DND-41 (cell line): ENCODE measurements around the gene CMTM3.

Experiments
- ATAC-seq: fragments of 200-7000 bp; cut with Tn5 transposase; 3 replicates; pipeline ENCODE4 v1.9.1; 2021; ENCODE audit warnings: low read depth; ENCODE audit not compliant: insufficient read depth
- DNase-seq: peaks from one replicate; pipeline ENCODE4 v3.0.0-alpha.2; 2020
- H2AFZ ChIP-seq: 2 replicates; pipeline ENCODE4 v1.6.0; 2012; ENCODE audit warnings: low read depth, low read length
- H3K27ac ChIP-seq: 2 replicates; pipeline ENCODE4 v1.5.1; 2012; ENCODE audit warnings: low read length, inconsistent platforms
- H3K27me3 ChIP-seq: fragments of 200-600 bp; sonication (generic); 2 replicates; pipeline ENCODE4 v1.6.0; 2012; ENCODE audit warnings: low read length, mild to moderate bottlenecking, inconsistent platforms; ENCODE audit not compliant: insufficient read depth, poor library complexity
- H3K36me3 ChIP-seq: 2 replicates; pipeline ENCODE4 v1.5.1; 2012; ENCODE audit warnings: low read length, inconsistent platforms; ENCODE audit not compliant: insufficient read depth
- H3K4me1 ChIP-seq: 2 replicates; pipeline ENCODE4 v1.5.1; 2012; ENCODE audit warnings: mild to moderate bottlenecking, low read length; ENCODE audit not compliant: insufficient read depth
- H3K4me2 ChIP-seq: 2 replicates; pipeline ENCODE4 v1.6.0; 2012; ENCODE audit warnings: mild to moderate bottlenecking, moderate library complexity, low read length, inconsistent platforms; ENCODE audit not compliant: insufficient read depth
- H3K4me3 ChIP-seq, 2 experiments: fragments of 200-600 bp in 1 of 2; shearing (Covaris generic) in 1 of 2; 2 replicates each; pipeline ENCODE4 v1.5.1; 2012 to 2016; ENCODE audit warnings: inconsistent platforms in 2 of 2, low read length in 2 of 2, mild to moderate bottlenecking in 2 of 2, low read depth in 1 of 2, moderate library complexity in 1 of 2
- H3K79me2 ChIP-seq: 2 replicates; pipeline ENCODE4 v1.6.0; 2012; ENCODE audit warnings: low read length, inconsistent platforms; ENCODE audit not compliant: insufficient read depth
- H3K9ac ChIP-seq: 2 replicates; pipeline ENCODE4 v1.6.0; 2012; ENCODE audit warnings: low read depth, mild to moderate bottlenecking, inconsistent platforms, low read length, moderate library complexity
- H3K9me3 ChIP-seq: 2 replicates; pipeline ENCODE4 v1.5.1; 2012; ENCODE audit warnings: low read length, moderate library complexity, mild to moderate bottlenecking, inconsistent platforms; ENCODE audit not compliant: insufficient read depth, severe bottlenecking
- H4K20me1 ChIP-seq: 2 replicates; pipeline ENCODE4 v1.6.0; 2012; ENCODE audit warnings: low read length; ENCODE audit not compliant: insufficient read depth
- CTCF ChIP-seq: IDR thresholded peaks from 2 replicates; pipeline ENCODE4 v1.5.1; 2012; ENCODE audit warnings: borderline replicate concordance, low read length, moderate library complexity, mild to moderate bottlenecking; ENCODE audit not compliant: poor library complexity, severe bottlenecking; ENCODE audit errors: extremely low read depth
- EZH2 ChIP-seq: IDR thresholded peaks from 3 replicates; pipeline ENCODE4 v1.6.1; 2012; ENCODE audit warnings: borderline replicate concordance, low read depth, mild to moderate bottlenecking, moderate library complexity, low read length, inconsistent platforms; ENCODE audit not compliant: severe bottlenecking

CMTM3 gene

DNA sequence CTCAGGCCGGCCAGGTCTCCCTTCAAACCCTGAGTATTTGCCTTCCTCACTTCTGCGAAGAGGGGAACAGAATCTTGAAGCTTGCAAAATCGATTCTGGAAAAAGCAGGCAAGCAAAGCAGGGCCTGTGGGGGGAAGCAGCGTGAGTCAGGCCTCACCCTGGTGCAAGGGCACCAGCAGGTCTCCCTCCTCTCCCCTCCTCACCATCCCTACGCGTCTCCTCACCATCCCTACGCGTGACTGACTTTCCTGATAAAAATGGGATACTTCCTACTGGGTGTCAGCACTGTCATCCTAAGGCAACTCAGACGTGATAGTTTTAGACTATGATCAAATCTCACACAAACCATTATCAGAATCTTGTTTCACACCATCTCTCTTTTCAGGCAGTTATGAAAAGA is 12.1 kb downstream of the CMTM3 start:
- no peaks in the 10 kb centered on the region for H3K79me2 ChIP-seq
- no peak overlapping the region for H3K9ac ChIP-seq
- no peak for ATAC-seq
- no peak overlapping the region for H2AFZ ChIP-seq
- no peak overlapping the region for H3K4me3 ChIP-seq
- no peak for DNase-seq
- H3K9me3 ChIP-seq, result no peaks in the 10 kb centered on the region
- peaks cover 7% of the 10 kb centered on the region; the same call in 1 of the 2 replicates for H4K20me1 ChIP-seq
- H3K27ac ChIP-seq, result no peak overlapping the region
- H3K4me2 ChIP-seq, result no peak overlapping the region
- H3K4me1 ChIP-seq, result peaks cover 10% of the 10 kb centered on the region; the same call in 1 of the 2 replicates
- no peaks in the 10 kb centered on the region for H3K27me3 ChIP-seq
- TF ChIP-seq EZH2 (no peak), CTCF (no peak)
- H3K36me3 ChIP-seq, result peaks cover 28% of the 10 kb centered on the region

DNA sequence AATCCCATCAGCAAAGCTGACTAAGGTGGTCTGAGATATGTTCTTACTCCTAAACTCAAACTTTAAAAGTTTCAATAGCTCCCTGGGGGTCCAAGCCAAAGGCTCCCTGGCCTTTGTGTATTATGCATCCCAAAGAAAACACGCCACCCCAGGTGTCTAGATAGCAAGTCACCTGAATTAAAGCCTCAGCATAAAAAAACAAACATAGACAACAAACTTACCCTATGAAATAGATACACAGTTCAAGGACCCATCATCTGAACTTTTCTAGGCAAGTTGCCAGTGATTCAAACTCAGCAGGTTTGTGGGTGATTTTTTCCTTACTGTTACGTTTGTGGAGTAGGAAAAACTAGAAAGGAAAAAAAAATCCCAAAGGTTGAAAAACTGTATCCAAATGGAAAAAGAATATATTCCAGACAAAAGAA is 12.5 kb downstream of the CMTM3 start:
- no peak overlapping the region for H3K4me2 ChIP-seq
- H3K4me3 ChIP-seq, result no peak overlapping the region
- no peaks in the 10 kb centered on the region for H3K9me3 ChIP-seq
- H3K9ac ChIP-seq, result no peak overlapping the region
- no peak for TF ChIP-seq EZH2
- no peak for TF ChIP-seq CTCF
- DNase-seq (no peak), ATAC-seq (no peak)
- H3K27me3 ChIP-seq, result no peaks in the 10 kb centered on the region
- peaks cover 24% of the 10 kb centered on the region for H3K36me3 ChIP-seq
- peaks cover 7% of the 10 kb centered on the region; the same call in 1 of the 2 replicates for H4K20me1 ChIP-seq
- H3K27ac ChIP-seq, result no peak overlapping the region
- no peaks in the 10 kb centered on the region for H3K79me2 ChIP-seq
- peaks cover 10% of the 10 kb centered on the region; the same call in 1 of the 2 replicates for H3K4me1 ChIP-seq
- no peak overlapping the region for H2AFZ ChIP-seq

- H4K20me1 ChIP-seq, result peaks cover 3% of the 10 kb centered on the region; the same call in 1 of the 2 replicates
- DNase-seq, result no peak
- no peak overlapping the region for H2AFZ ChIP-seq
- H3K9me3 ChIP-seq, result no peaks in the 10 kb centered on the region
- no peaks in the 10 kb centered on the region for H3K27me3 ChIP-seq
- no peak overlapping the region for H3K27ac ChIP-seq
- peaks cover 17% of the 10 kb centered on the region for H3K36me3 ChIP-seq
- H3K4me3 ChIP-seq, result no peak overlapping the region
- H3K4me2 ChIP-seq, result no peak overlapping the region
- TF ChIP-seq EZH2, result no peak
- TF ChIP-seq CTCF, result no peak
- H3K9ac ChIP-seq, result no peak overlapping the region
- peaks cover 10% of the 10 kb centered on the region; the same call in 1 of the 2 replicates for H3K4me1 ChIP-seq
- ATAC-seq, result no peak
- H3K79me2 ChIP-seq, result no peaks in the 10 kb centered on the region
Observed at GRCh38 chr16:66617728-66618127, 13.2 kb downstream of the CMTM3 start.
